HCT116 (cell line): ENCODE data around the gene GPR101.

ENCODE experiments used
- CBX3 ChIP-seq: IDR thresholded peaks from 2 replicates; pipeline ENCODE4 v1.6.1; 2012; ENCODE audit warnings: low read depth
- CEBPB ChIP-seq: IDR thresholded peaks from 2 replicates; pipeline ENCODE4 v1.6.1; 2012; ENCODE audit warnings: low read depth
- EZH2phosphoT487 ChIP-seq: fragments of 200-600 bp; IDR thresholded peaks from 2 replicates; pipeline ENCODE4 v1.6.1; 2018; ENCODE audit warnings: antibody characterized with exemption, borderline replicate concordance
- FOSL1 ChIP-seq: IDR thresholded peaks from 2 replicates; pipeline ENCODE4 v1.6.1; 2012; ENCODE audit warnings: low read depth
- JUND ChIP-seq: IDR thresholded peaks from 2 replicates; pipeline ENCODE4 v1.6.1; 2012
- POLR2A ChIP-seq: IDR thresholded peaks from 2 replicates; pipeline ENCODE4 v1.7.0; 2011; ENCODE audit warnings: borderline replicate concordance; ENCODE audit not compliant: insufficient read depth, insufficient read length; ENCODE audit errors: extremely low read depth
- POLR2AphosphoS5 ChIP-seq: IDR thresholded peaks from 2 replicates; pipeline ENCODE4 v1.6.1; 2011; ENCODE audit warnings: mild to moderate bottlenecking, low read depth, low read length, moderate library complexity
- SIN3A ChIP-seq: IDR thresholded peaks from 2 replicates; pipeline ENCODE4 v1.6.1; 2012; ENCODE audit warnings: low read depth
- SP1 ChIP-seq: IDR thresholded peaks from 2 replicates; pipeline ENCODE4 v1.6.1; 2012; ENCODE audit warnings: low read depth
- YY1 ChIP-seq: IDR thresholded peaks from 2 replicates; pipeline ENCODE4 v1.6.1; 2011; ENCODE audit warnings: low read length, low read depth, moderate library complexity, mild to moderate bottlenecking; ENCODE audit not compliant: insufficient replicate concordance; ENCODE audit errors: extremely low read depth
- ZFX ChIP-seq: fragments of 450-650 bp; IDR thresholded peaks from 2 replicates; pipeline ENCODE4 v1.6.1; 2017
- TF ChIP-seq, protein P1 (sequence below), 3 experiments: fragments of 200-600 bp in 1 of 3; sonication (generic) in 1 of 3; IDR thresholded peaks in 2 of 3; conservative IDR thresholded peaks in 1 of 3; 2 replicates each; pipeline ENCODE4 v1.5.1; 2012 to 2017; ENCODE audit warnings: low read depth in 2 of 3, low read length in 2 of 3, antibody characterized with exemption in 1 of 3, borderline replicate concordance in 1 of 3, control low read depth in 1 of 3, mild to moderate bottlenecking in 1 of 3, mixed read lengths in 1 of 3, mixed run types in 1 of 3, moderate library complexity in 1 of 3; ENCODE audit not compliant: insufficient read depth in 1 of 3
- TF ChIP-seq, protein P2 (sequence below): IDR thresholded peaks from 2 replicates; pipeline ENCODE4 v1.6.1; 2012; ENCODE audit warnings: low read depth

DNA sequence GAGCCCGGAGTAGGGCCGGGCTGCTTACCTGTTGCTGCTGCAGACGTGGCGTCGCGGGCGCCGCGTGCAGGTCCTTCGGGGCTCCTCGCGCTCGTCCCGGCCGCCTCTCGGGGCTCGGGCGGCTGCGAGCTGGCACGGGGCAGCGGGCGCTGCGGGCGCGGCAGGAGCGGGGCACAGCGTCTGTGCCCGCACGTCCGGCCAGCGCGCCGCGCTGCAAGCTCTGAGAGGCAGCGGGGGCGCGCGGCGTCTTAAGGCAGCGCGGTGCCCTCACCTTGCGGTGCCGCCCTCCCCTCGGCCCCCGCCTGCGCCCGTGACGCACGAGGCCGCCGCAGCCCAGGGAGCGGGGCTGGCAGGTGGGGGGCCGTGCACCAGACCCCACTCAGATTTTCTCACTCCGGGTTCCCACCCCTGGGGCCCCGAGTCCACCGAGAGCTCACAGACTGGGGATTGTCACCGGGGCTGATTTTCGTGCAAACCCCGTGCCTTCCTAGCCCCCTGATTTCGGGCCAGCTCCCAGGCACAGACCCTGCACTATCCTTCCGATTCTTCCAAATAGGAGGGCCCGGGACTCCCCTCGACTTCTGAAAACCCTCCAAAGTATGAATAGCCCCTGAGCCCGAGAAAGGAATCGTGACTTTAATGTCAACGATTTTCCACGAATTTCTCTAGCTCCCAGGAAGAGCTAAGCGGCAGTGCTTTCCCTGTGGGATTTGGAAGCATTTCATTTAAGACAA lies at the start of gene GPR101:
- TF ChIP-seq POLR2AphosphoS5 (no peak), CEBPB (no peak), EZH2phosphoT487 (no peak), ZFX (no peak), SIN3A (no peak), YY1 (no peak), CBX3 (no peak), JUND (no peak), POLR2A (no peak), FOSL1 (no peak), SP1 (no peak)
- TF ChIP-seq, protein P1, sequence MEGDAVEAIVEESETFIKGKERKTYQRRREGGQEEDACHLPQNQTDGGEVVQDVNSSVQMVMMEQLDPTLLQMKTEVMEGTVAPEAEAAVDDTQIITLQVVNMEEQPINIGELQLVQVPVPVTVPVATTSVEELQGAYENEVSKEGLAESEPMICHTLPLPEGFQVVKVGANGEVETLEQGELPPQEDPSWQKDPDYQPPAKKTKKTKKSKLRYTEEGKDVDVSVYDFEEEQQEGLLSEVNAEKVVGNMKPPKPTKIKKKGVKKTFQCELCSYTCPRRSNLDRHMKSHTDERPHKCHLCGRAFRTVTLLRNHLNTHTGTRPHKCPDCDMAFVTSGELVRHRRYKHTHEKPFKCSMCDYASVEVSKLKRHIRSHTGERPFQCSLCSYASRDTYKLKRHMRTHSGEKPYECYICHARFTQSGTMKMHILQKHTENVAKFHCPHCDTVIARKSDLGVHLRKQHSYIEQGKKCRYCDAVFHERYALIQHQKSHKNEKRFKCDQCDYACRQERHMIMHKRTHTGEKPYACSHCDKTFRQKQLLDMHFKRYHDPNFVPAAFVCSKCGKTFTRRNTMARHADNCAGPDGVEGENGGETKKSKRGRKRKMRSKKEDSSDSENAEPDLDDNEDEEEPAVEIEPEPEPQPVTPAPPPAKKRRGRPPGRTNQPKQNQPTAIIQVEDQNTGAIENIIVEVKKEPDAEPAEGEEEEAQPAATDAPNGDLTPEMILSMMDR (IDR thresholded peaks at IDR 0.05 in 2 of 3, conservative IDR thresholded peaks at IDR 0.05 in 1 of 3; ENCODE audit: borderline replicate concordance in 1 of 3, insufficient read depth in 1 of 3, low read depth in 2 of 3, low read length in 2 of 3), result no peak
- TF ChIP-seq, protein P2, sequence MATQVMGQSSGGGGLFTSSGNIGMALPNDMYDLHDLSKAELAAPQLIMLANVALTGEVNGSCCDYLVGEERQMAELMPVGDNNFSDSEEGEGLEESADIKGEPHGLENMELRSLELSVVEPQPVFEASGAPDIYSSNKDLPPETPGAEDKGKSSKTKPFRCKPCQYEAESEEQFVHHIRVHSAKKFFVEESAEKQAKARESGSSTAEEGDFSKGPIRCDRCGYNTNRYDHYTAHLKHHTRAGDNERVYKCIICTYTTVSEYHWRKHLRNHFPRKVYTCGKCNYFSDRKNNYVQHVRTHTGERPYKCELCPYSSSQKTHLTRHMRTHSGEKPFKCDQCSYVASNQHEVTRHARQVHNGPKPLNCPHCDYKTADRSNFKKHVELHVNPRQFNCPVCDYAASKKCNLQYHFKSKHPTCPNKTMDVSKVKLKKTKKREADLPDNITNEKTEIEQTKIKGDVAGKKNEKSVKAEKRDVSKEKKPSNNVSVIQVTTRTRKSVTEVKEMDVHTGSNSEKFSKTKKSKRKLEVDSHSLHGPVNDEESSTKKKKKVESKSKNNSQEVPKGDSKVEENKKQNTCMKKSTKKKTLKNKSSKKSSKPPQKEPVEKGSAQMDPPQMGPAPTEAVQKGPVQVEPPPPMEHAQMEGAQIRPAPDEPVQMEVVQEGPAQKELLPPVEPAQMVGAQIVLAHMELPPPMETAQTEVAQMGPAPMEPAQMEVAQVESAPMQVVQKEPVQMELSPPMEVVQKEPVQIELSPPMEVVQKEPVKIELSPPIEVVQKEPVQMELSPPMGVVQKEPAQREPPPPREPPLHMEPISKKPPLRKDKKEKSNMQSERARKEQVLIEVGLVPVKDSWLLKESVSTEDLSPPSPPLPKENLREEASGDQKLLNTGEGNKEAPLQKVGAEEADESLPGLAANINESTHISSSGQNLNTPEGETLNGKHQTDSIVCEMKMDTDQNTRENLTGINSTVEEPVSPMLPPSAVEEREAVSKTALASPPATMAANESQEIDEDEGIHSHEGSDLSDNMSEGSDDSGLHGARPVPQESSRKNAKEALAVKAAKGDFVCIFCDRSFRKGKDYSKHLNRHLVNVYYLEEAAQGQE, result no peak
